HG03442 (cell line): ENCODE measurements around the gene ANKRD34A.
A peak's percentile ranks its signal among the peaks of the same experiment; 100 is the strongest.

ENCODE experiments used
- ATAC-seq: cut with Tn5 transposase; IDR thresholded peaks from one replicate; pipeline ENCODE4 v1.9.1; 2021; ENCODE audit warnings: mild to moderate bottlenecking, moderate library complexity; ENCODE audit not compliant: unreplicated experiment

The ANKRD34A gene

GRCh38 chr1:145964328-145965118, at the start of gene ANKRD34A, which contains the start of gene POLR3GL:
ANKRD34A (minus strand) TSS chr1:145964575; CDS start chr1:145961759, 2,816 bp downstream.
POLR3GL (plus strand) TSS chr1:145964690; CDS start chr1:145974866, 10,176 bp downstream.
- ATAC-seq = peak; percentile 91

- no peak for ATAC-seq
These were observed 49.2 kb upstream of the ANKRD34A start for GRCh38 chr1:146013559-146013922.

GRCh38 chr1:146012703-146013558, 48.6 kb upstream of the ANKRD34A start:
- ATAC-seq = no peak

- ATAC-seq = no peak
These were observed 45.9 kb upstream of the ANKRD34A start for GRCh38 chr1:146010126-146010738.

GRCh38 chr1:146007489-146008133, 43.2 kb upstream of the ANKRD34A start:
- no peak for ATAC-seq

- ATAC-seq = no peak
These were observed 37.3 kb upstream of the ANKRD34A start for GRCh38 chr1:146001709-146002108.

GRCh38 chr1:145999321-146000024, 35.1 kb upstream of the ANKRD34A start:
- ATAC-seq = no peak

GRCh38 chr1:145997718-145998023, 33.3 kb upstream of the ANKRD34A start:
- ATAC-seq = no peak

GRCh38 chr1:145997016-145997717, 32.8 kb upstream of the ANKRD34A start:
- ATAC-seq = no peak

- peak; percentile 86 for ATAC-seq
These were observed 32.1 kb upstream of the ANKRD34A start, which contains the start of gene TXNIP for GRCh38 chr1:145996433-145997015. TXNIP (minus strand) TSS chr1:145996579; CDS start chr1:145996266, 313 bp downstream.

- ATAC-seq = no peak
These were observed 31.6 kb upstream of the ANKRD34A start for GRCh38 chr1:145995964-145996432.

- no peak for ATAC-seq
These were observed 30.9 kb upstream of the ANKRD34A start for GRCh38 chr1:145995148-145995881.

- no peak for ATAC-seq
These were observed 30.2 kb upstream of the ANKRD34A start for GRCh38 chr1:145994391-145995120.

- no peak for ATAC-seq
These were observed 29.4 kb upstream of the ANKRD34A start for GRCh38 chr1:145993618-145994390.

- ATAC-seq = no peak
These were observed 28.7 kb upstream of the ANKRD34A start for GRCh38 chr1:145992958-145993617.

- no peak for ATAC-seq
These were observed 28.1 kb upstream of the ANKRD34A start for GRCh38 chr1:145992502-145992936.
